GM23338 (cell line): ENCODE results near the gene CDC26. TPM values are rescaled to one million over a fixed set of nuclear protein-coding genes. Genes with fewer than 3 reads are reported as not detected.

Experiments
- EZH2phosphoT487 ChIP-seq: fragments of 200-600 bp; sonication (generic); IDR thresholded peaks from one replicate; pipeline ENCODE4 v1.8.1; 2018; ENCODE audit warnings: antibody characterized with exemption; ENCODE audit not compliant: unreplicated experiment
- JUNB ChIP-seq: IDR thresholded peaks from one replicate; pipeline ENCODE4 v1.6.1; 2016; ENCODE audit warnings: antibody characterized with exemption; ENCODE audit not compliant: unreplicated experiment
- POLR2AphosphoS5 ChIP-seq: IDR thresholded peaks from 2 replicates; pipeline ENCODE4 v1.6.1; 2016; ENCODE audit warnings: antibody characterized with exemption, low read depth
- REST ChIP-seq: IDR thresholded peaks from one replicate; pipeline ENCODE4 v1.6.1; 2018; ENCODE audit warnings: antibody characterized with exemption; ENCODE audit not compliant: unreplicated experiment
- STAT1 ChIP-seq: IDR thresholded peaks from one replicate; pipeline ENCODE4 v1.6.1; 2016; ENCODE audit warnings: antibody characterized with exemption; ENCODE audit not compliant: unreplicated experiment
- ZNF114 ChIP-seq: fragments of 250-450 bp; sonication (Bioruptor Pico); IDR thresholded peaks from 2 replicates; pipeline ENCODE4 v1.5.0; 2020; ENCODE audit warnings: mild to moderate bottlenecking, moderate library complexity
- ZNF331 ChIP-seq: fragments of 250-450 bp; sonication (Bioruptor Pico); IDR thresholded peaks from 2 replicates; pipeline ENCODE4 v1.5.0; 2020; ENCODE audit warnings: low read depth, mild to moderate bottlenecking, moderate library complexity
- ZNF462 ChIP-seq: fragments of 250-450 bp; sonication (Bioruptor Pico); IDR thresholded peaks from 2 replicates; pipeline ENCODE4 v1.5.0; 2020; ENCODE audit warnings: mild to moderate bottlenecking, moderate library complexity
- polyA plus RNA-seq: library from polyadenylated mRNA; unstranded; fragments of >200 nt; fragmentation: Nextera tagmentation; extraction: Ambion mirVana; gene quantifications from 2 replicates; pipeline ENCODE4 v1.2.1, GENCODE V29; 2016
- total RNA-seq: library from RNA; depleted of rRNA; stranded (reverse); fragments of >200 nt; shearing (Covaris generic); gene quantifications from 2 replicates; pipeline ENCODE4 v1.2.3, GENCODE V29; 2014

CDC26 gene
- total and polyA plus RNA-seq, 2 experiments from 2014 or later = 34.9 to 112 TPM

GRCh38 chr9:113322671-113323070 is 47.3 kb upstream of the CDC26 start (continued):
- no peak for TF ChIP-seq ZNF462 (CRISPR knock-in tag)
- no peak for TF ChIP-seq EZH2phosphoT487
- TF ChIP-seq ZNF114 (CRISPR knock-in tag) = no peak
- no peak for TF ChIP-seq STAT1
- TF ChIP-seq JUNB = no peak
- no peak for TF ChIP-seq REST
- no peak for TF ChIP-seq POLR2AphosphoS5
- TF ChIP-seq ZNF331 = no peak
